ENCODE measurements around the gene EXOG.

Gene EXOG, protein sequence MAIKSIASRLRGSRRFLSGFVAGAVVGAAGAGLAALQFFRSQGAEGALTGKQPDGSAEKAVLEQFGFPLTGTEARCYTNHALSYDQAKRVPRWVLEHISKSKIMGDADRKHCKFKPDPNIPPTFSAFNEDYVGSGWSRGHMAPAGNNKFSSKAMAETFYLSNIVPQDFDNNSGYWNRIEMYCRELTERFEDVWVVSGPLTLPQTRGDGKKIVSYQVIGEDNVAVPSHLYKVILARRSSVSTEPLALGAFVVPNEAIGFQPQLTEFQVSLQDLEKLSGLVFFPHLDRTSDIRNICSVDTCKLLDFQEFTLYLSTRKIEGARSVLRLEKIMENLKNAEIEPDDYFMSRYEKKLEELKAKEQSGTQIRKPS

DNA sequence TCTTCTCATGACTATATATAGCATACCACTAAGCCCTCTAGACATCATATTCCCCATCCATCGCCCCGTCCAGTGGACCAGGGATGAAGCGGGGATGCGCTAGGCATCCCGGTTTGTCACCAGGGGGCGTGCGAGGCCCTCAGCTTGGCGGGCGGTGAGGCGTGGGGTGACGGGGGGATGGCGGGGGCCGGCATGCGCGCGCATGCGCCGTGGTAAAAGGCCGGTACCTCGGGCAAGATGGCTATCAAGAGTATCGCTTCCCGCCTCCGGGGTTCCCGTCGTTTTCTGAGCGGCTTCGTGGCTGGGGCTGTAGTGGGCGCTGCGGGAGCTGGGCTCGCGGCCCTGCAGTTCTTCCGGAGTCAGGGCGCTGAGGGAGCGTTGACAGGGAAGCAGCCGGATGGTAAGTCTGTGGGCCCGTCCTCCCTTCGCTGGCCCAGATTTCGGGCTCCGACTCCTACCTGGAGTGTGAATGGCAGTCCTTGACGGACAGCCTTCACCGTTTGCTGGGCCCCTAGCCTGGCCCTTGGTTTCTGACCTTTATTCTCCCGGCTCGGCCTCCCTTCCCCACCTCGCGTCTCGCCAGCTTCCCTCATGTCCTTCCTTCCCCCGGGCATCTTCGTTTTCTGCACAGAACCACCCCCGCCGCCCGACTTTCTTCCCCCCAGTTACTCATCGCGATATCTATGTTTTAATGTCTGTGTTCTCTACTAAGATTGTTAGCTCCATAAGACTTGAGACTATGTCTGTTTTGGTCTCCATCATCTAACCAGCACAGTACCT lies at the start of gene EXOG:
Gene EXOG (plus strand): TSS at position 210 of the 780 bp plus-strand sequence. CDS start 28 bp downstream, at position 238.
- DNase-seq (ENCODE audit: low spot score) = peak; percentile 95

DNA sequence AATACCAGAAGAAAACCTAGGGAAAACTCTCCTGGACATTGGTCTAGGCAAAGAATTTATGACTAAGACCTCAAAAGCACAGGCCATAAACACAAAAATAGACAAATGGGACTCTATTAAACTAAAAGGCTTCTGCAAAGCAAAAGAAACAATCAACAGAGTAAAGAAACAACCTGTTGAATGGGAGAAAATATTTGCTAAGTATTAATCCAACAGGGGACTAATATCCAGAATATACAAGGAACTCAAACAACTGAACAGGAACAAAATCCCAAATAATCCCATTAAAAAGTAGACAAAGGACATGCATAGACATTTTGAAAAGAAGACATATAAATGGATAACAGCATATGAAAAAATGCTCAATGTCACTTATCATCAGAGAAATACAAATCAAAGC lies 49.3 kb upstream of the EXOG start:
- no peak for DNase-seq (ENCODE audit: low spot score)

DNA sequence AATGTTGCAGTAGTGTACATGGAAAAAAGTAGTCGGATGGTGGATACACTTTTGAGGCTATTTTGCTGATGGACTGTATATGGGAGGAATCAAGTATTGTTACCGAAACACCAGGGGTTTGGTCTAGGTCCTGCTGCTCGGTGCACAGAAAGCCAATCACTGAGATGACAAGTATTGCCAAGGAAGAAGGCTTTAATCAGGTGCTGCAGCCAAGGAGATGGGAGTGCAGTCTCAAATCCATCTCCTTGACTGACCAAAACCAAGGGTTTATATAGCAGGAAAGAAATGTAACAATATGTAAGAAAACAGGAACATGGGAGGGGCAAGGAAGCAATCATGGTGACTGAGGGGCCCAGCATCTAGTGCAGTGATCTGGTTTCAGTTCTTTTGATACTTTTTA lies 45.3 kb upstream of the EXOG start:
- no peak for DNase-seq (ENCODE audit: low spot score)

DNA sequence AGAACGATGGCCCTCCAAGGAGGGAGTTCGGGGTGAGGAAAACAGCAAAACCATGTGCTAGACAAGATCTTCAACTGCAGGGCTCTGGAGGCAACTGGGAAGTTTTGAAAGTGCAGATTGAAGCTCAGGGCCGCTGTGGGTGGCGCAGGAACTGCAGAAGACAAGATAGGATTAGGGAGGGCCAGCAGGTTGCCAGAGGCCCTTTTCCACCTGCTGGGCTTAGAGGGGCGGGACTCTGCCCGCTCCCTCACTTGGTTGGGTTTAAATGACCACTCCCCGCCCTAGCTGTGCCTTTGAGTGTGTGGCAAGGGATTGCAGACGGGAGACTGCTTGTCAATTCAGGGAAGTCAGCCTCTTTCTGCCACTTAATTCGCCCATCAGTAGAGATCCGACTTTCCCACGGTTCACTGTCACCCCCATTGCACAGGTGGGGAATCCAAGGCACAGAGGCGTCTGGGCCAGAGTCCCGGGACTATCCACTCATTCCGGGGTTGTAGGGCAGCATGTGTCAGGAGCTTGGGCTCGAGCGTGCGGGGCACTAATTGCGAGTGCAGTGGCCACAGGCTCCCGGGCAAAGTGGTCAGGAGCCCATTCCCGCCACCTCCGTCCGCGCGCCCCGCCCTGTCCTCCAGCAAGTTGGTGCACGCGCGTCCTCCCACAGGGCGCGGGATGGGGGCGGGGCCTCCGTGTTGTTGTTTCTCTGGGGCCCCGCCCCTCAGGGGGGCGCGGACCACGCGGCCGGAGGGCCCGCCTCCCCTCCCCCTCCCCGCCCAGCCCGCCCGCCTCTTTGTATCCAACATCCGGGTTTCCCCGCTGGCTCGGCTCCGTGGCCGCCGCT lies 42.8 kb upstream of the EXOG start, which contains the start of gene ACVR2B:
Gene ACVR2B (plus strand): TSS at position 816 of the 838 bp plus-strand sequence. CDS start 433 bp downstream, outside the sequence.
- peak; percentile 77 for DNase-seq (ENCODE audit: low spot score)

DNA sequence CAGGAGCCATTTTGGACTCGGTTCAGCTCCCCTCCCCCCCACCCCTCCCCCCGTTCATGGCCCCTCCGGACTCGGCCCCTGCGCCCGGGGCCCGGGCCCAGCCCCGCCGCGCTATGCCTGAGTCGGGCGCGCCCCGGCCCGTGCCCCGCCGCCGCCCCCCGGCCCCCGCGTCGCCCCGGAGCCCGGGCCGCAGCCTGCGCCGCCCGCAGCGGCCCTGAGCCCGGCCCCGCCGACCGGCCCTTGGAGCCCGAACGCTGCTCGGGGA lies 42.3 kb upstream of the EXOG start:
- no peak for DNase-seq (ENCODE audit: low spot score)

DNA sequence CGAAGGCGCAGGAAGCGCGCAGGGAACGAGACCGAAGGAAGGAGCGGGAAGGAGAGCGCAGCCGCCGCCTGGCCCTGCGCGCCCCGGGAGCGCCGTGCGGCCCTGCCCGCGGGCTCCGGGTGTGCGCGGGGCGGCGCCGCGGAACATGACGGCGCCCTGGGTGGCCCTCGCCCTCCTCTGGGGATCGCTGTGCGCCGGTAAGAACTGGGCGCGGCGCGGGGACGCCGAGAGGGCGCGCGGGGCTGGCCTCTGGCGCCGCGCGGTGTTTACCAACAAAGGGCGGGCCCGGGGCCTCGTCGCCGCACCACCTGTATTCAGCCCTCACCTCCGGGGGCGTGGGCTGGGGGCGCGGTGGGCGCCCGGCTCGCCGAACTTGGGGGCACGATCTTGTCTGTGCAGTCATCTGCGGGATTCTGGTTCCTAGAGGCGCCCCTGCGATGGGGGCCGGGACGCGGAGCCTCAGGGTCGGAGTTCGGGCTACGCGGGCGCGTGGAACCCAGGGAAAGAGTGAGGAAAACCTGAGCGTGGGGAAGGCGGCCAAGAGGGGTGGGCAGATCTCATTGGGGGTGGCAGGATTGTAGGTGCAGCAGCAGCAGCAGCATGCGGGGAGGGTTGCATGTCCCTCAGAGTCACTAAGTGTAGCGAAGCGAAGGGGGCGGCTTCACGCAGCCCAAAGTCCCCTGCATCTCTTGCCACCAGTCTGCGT lies 41.8 kb upstream of the EXOG start:
- DNase-seq (ENCODE audit: low spot score) = peak; percentile 23

DNA sequence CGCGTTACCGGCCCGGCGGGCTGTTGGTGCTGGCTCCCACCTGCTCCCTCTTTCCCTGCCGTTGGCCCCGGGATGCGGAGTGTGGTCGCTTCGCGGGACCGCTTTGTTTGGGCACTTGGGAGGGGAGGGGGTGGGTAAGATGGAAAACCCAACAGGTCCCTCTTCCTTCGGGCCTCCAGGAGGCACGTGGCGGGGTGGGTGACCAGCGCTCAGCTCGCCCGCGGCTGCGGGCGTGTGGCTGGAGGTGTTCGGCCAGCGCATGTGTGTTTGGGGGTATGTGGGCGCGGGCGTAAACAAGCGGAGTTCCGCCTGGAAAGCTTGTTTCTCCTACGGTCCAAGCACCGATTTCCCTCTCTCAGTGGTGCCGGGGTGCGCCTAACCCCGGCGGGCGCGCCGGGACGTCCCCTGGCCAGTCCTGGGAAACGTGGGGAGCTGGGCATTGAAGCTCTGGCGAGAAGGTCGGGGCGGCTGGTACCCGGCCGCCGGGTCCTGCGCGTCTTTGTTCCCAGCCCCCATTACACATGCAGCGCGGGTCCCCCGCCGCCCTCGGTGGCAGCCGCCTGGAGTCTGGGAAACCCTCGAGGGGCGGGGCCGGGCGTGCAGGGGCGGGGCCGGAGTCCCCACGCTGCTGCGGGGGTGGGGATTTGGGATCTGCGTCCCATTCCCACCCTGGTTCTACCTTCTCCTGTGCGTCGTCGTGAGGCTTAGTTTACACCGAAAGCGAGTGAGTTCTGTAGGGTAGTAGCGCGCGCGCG lies 41.1 kb upstream of the EXOG start:
- peak; percentile 27 for DNase-seq (ENCODE audit: low spot score)

DNA sequence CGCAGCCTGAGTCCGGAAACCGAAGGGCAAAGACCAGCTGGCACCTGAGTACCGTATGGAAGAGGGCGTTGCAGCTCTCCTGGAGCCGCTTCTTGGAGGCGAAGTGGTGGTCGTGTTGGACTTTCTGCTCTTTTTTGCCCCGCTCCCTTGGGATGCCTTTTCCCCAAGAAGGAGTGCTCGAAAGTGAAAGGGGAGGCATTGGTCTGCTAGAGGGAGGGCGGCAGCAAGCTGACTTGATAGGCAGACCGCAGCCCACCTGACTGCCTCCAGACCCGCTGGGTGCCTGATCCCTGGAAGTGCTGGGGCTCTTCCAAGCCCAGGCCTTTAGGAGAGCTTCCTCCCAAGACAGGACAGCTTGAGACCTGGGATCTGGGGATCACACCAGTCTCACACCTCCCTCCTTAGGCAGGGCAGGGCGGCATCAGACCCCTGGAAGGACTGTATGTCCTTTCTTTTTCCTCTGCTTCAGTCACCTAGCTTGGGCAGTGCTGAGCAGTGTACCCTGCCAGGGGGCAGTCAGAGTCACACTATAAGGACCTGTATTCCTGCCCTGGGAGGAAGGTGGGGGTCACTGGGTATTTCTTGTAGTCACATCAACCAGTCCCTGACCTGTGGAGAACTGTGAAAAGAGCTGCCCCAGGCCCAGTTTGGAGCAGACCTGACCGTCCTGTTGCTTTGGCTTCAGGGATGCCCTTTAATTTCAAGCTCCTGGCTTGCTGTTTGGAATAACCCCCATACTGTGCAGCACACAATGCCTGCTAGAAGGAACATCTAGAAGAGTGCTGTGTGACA lies 40.3 kb upstream of the EXOG start:
- no peak for DNase-seq (ENCODE audit: low spot score)

DNA sequence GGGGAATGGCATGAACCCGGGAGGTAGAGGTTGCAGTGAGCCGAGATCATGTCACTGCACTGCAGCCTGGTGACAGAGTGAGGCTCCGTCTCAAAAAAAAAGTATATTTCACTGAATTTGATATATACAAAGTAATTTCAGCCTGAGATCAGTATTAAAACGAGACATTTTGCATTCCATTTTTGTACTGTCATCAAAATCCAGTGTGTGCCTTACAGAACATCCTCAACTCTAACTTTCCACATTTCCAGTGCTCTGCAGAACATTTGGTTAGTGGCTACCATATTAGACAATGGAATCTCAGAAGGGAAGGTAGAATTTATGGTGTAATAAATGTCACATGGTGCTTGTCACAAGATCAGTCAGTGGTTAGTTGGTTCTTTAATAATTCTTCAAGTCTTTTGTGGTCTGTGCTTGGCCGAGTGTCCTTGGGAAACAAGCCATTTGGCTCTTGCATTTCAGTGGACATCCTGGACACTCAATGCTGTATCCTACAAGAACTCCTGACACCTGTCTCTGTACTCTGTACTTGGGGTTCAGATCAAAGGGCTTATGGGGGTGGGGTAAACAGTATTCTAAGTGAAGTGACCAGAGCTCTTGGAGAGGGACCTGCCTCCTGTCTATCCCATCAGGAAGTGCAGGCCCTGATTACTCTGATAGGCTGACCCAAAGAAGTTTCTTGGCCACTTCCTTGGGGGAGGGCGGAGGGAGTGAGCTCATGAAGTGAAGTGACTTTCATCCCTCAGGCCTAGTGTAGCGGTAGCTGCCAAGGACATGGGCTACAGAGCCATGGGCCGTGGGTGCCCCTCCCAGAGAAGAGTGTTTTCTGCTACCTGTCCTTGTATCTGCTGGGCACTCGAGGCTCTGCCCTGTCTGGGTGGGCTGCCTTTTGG lies 38.8 kb upstream of the EXOG start:
- no peak for DNase-seq (ENCODE audit: low spot score)

DNA sequence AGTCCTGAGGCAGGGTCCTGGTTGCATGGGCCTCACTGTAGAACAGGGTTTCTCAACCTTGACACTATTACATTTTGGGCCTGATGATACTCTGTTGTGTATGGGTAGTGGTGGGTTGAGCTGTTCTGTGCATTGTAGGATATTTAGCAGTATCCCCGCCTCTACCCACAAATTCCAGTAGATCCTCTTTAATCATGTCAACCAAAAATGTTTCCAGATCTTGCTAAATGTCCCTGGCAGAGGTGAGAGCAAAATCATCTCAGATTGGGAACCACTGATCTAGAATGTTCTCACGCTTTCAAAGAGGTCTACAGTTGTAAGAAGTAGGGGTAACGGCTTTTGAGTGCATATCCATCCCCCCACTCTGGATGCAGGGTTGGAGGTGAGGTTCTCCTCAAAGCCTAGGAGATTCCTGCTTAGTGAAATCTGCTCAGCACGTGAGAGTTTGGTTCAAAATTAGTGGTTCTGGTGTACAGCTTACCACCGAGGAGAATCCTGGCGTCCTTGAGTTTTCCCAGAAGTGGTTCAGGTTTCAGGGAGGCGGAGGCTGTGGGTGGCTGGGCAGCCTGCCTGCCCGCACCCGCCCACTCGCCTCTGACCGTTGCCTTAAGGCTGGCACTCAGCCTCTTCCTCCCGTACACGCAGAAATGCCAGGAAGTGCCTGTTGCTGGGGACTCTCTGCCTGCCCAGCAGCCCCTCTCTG lies 37.2 kb upstream of the EXOG start:
- no peak for DNase-seq (ENCODE audit: low spot score)

DNA sequence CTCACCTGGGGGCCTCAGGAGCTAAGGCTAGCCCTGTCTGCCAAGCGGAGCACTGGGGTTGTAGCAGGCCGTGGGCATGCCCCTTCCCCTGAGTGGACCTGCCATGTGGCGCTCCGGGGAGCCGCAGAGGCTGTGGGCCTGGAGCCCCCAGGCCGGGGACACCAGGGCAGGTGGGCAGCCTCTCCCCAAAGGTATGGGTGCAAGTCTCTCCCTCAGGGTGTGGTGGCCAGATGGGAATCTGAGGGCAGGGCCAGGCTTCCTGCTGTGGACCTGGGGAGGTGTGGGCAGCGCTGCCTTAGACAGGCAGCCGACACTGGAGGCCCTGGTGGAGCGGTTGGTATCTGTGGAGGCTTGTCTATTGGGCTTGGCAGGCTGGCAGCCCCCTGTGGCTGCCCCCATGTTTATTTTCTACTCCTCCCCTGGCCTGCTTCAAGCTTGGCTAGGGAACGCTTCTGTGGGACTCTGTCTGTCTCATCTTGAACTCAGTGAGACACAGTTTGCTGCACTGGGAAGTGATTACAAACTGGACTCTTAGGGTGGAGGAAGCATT lies 36.6 kb upstream of the EXOG start:
- no peak for DNase-seq (ENCODE audit: low spot score)

DNA sequence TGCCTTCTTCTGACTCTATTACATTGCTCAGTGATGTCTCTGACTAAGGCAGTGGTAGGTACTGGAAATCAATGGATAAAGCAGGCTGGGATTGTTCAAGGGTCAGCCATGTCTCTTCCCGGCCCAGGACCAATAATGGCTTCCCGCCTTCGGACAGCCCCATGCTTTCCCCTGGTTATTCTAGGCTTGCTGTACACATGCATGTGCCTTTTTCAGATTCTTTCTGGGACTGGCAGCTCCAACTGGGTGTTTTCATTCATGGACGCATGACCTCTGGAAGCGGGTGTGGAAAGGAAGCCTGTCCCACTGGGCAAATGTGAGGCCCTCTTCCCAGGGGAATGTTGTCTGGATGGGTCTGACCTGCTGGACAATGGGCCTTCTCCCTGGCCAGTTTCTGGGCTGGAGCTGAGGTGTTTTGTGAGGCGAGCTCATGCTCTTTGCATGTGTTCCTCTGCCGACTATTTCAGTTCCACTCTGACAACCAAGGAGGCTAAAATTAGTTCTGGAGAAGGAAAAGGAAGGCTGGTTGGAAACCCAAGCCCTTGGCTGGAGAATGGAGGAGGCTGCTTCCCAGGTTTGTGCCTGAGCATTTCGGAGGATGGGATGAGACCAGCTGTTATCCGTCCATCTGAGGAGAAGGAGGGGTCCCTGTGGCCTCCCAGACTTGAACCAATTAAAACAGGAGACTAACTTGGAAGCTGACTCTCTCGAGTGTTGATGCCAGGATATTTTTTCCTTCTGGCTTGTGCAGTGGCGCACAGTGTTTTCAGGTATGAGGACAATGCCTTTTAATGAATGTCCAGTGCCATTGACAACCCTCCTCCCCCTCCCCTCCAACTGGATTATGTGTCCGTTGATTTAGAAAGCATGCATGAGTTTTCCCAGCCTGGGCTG lies 35.5 kb upstream of the EXOG start:
- DNase-seq (ENCODE audit: low spot score) = no peak

DNA sequence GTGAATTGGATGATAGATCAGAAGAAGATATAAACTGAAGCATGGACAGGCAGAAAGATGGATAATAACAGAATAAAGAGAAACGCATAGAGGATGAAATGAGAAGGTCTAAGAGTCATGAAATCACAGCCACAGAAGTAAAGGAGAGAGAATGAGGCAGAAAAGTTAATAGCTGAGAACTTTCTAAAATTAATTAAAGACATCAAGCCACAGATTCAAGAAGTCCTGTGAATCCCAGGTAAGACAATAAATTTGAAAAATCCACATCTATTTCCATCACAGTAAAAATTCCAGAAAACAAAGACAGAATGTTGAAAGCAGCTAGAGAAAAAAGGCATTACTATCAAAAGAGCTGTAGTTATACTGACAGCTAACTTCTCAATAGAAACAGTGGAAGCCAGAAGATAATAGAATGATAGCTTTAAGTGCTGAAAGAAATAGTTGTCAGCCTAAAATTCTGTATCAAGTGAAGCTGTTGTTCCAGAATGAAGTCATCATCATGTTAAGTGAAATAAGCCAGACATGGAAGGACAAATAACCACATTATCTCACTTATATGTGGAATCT lies 30.5 kb upstream of the EXOG start:
- no peak for DNase-seq (ENCODE audit: low spot score)

DNA sequence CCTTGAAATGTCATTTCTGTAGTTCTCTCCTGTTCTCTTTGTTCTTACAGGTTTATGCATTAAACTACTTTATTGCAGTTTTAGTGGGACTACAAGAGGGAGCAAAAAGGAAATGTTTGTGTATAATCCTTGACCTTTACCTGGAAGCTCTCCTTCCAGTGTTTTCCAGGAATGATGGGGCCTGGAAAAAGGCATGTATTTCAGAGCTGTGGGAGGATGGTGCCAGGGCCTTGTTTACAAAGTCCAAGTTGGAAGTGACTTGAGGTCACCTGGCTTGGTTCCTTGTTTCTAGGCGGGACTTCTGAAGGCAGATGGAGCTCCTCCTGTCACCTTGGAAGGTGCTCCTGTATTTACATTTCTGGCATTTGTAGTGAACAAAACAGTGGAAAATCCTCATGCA lies 27.4 kb upstream of the EXOG start:
- no peak for DNase-seq (ENCODE audit: low spot score)

DNA sequence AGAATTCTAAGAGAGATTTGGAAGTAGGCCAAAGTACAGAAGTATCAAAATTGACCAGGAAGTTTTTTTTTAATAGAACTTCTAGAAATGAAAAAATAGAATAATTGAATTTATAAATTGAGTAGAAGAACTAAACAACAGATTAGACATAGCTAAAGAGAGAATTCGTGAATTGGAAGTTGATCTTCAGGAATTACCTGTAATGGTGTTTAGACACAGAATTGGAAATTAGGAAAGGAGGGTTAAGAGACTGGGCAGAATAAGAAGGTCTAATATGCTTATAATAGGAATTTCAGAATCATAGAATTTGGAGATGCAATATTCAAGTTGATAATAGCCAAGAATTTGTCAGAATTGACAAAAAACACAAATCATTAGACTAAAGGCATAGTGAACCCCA lies 26.3 kb upstream of the EXOG start:
- DNase-seq (ENCODE audit: low spot score) = no peak

DNA sequence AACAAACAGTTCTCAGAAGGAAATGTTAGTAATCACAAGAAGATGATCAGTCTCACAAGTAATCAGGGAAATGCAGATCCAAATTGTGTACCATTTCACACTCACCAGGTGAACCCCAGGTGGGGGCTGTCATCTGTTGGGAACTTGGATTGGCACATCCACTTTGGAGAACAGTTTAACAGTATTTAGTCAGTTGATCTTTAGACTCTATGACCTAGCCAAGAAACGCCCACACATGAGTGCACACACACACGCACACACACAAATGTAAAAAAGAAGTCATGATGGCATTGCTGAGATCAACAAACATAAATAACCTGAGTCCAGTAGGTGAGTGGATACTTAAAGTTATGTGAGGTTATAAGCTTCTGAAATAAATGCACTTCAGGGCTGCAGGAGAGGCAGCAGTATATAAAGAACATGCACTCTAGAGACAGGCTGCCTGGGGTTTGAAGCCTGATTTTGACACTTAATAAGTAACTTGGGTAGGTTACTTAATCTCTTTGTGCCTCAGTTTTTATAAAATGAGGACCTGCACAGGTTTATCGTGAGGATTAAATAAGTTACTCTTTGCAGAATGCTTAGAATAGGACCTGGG lies 24.8 kb upstream of the EXOG start:
- DNase-seq (ENCODE audit: low spot score) = no peak

DNA sequence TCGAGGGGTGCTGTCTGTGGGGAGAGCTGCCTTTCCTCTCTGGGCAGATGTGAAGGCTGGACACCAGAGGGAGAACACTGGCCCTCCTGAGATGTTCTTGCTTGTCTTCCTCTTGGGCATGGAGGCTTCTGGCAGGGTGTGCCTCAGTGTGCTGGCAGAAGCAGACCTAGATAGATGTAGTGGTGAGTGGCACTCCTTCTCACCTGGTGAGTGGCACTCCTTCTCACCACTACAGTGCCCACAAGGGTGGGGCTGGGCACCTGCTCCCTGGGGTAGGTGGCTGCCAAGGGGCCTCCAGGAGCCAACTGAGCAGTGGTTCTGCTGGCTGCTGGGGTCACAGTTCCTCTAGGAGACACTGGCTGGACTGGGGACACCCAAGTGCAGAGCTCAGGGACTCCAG lies 23.8 kb upstream of the EXOG start:
- no peak for DNase-seq (ENCODE audit: low spot score)
